T-helper 22 cell (primary cell): Measurements from ENCODE around the gene FGFR2.

ENCODE experiments used
- DNase-seq: peaks from one replicate; pipeline ENCODE4 v3.0.0-alpha.2; 2020; ENCODE audit warnings: low read depth

The FGFR2 gene

GRCh38 chr10:121553511-121554264 is 44.6 kb downstream of the FGFR2 start:
- no peak for DNase-seq

GRCh38 chr10:121552746-121553145 is 45.5 kb downstream of the FGFR2 start:
- DNase-seq = no peak

- DNase-seq = no peak
These were observed 46.9 kb downstream of the FGFR2 start for GRCh38 chr10:121551210-121551885.

GRCh38 chr10:121544301-121544869 is 53.9 kb downstream of the FGFR2 start:
- no peak for DNase-seq

- no peak for DNase-seq
These were observed 54.7 kb downstream of the FGFR2 start for GRCh38 chr10:121543545-121543944.

GRCh38 chr10:121541450-121542120 is 56.7 kb downstream of the FGFR2 start:
- DNase-seq = no peak

- DNase-seq = no peak
These were observed 57.4 kb downstream of the FGFR2 start for GRCh38 chr10:121540732-121541395.

- DNase-seq = no peak
These were observed 58.5 kb downstream of the FGFR2 start for GRCh38 chr10:121539786-121540185.

GRCh38 chr10:121536310-121536913 is 61.8 kb downstream of the FGFR2 start:
- DNase-seq = no peak

- DNase-seq = no peak
These were observed 62.9 kb downstream of the FGFR2 start for GRCh38 chr10:121535381-121535780.

GRCh38 chr10:121532292-121532864 is 65.9 kb downstream of the FGFR2 start:
- DNase-seq = no peak

- DNase-seq = no peak
These were observed 66.4 kb downstream of the FGFR2 start for GRCh38 chr10:121531830-121532178.

- no peak for DNase-seq
These were observed 67.0 kb downstream of the FGFR2 start for GRCh38 chr10:121531076-121531829.

GRCh38 chr10:121530481-121531075 is 67.7 kb downstream of the FGFR2 start:
- DNase-seq = no peak

GRCh38 chr10:121527690-121528089 is 70.6 kb downstream of the FGFR2 start:
- DNase-seq = no peak

GRCh38 chr10:121526801-121527221 is 71.4 kb downstream of the FGFR2 start:
- no peak for DNase-seq

- no peak for DNase-seq
These were observed 72.0 kb downstream of the FGFR2 start for GRCh38 chr10:121526135-121526790.

- no peak for DNase-seq
These were observed 72.8 kb downstream of the FGFR2 start for GRCh38 chr10:121525251-121526134.
